RPMI7951 (cell line): ENCODE results near the gene PES1. TPM values are rescaled to one million over a fixed set of nuclear protein-coding genes. Genes with fewer than 3 reads are reported as not detected.
"Not testable (repeated sequence)": the region's sequence is repeated elsewhere in the genome, so short reads cannot be mapped to it uniquely, and the experiment has no call there.

Experiments
- DNase-seq: peaks from one replicate; pipeline ENCODE4 v3.0.0-alpha.2; 2012; ENCODE audit warnings: low read depth
- total RNA-seq: library from RNA; depleted of rRNA; stranded (reverse); fragments of >200 nt; shearing (Covaris generic); gene quantifications from 2 replicates; pipeline ENCODE4 v1.2.3, GENCODE V29; 2014

PES1 gene
- total RNA-seq, 1 experiment from 2014 or later, result 64.3 TPM

DNA sequence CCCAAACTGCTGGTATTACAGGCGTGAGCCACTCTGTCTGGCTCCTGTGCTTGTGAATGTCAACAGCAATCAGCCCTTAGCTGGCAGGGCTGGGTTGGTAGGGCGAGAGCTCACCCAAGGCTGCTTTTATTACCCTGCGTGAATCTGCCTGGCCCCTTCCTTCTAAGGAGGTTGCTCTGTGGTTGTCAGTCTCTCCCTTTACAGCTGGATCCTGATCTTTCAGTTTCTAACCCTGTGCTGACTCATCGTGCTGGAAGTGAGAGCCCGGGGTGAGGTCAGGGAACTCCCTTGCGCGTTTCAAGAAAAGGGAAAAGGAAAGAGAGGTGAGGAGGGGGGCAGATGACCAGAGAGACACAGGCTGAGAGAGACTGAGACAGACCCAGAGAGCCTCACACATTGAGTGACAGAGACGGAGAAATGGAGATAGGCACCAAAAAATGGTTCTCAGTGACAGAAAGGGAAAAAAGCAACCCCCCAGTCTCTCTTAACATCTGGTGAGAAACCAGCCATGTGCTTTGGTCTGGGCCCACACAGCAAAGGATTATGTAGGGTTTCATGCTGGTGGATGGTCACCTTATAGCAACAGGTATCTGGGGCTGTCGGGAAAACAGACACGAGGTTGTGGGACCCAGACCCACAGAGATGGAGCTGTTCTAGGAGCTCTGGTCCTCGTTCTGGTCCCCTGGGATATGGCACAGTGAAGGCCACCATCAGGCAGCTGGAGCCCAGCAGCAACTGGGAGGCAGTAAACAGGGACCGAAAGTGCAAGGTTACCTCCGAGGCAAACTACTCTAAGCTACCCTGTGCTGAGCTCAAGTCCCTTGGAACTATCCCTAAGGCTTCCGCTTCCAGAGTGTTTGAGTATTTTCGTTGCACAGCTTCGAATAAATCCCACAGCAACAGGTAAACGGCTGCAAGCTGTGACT is 17.8 kb upstream of the PES1 start:
- DNase-seq, result peak; percentile 88

DNA sequence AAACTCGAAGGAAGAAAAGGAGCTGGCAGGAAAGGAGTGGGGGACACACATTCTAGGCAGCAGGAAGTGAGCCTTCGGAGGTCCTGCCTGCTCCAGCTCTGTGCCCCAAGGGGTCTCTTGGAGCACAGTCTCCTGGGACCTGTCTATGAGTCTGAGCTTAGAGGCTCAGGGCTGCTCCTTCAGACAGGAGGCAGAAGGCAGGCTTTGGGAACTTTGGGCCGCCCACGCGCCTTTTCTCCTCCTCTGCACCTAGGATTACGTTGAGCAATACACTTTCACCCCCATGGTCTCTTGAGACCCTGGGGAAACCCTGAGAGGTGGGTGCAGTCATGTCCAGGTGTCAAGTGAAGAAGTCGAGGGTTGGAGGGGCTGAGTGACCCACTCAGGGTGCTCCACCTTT is 16.2 kb upstream of the PES1 start:
- DNase-seq, result no peak

DNA sequence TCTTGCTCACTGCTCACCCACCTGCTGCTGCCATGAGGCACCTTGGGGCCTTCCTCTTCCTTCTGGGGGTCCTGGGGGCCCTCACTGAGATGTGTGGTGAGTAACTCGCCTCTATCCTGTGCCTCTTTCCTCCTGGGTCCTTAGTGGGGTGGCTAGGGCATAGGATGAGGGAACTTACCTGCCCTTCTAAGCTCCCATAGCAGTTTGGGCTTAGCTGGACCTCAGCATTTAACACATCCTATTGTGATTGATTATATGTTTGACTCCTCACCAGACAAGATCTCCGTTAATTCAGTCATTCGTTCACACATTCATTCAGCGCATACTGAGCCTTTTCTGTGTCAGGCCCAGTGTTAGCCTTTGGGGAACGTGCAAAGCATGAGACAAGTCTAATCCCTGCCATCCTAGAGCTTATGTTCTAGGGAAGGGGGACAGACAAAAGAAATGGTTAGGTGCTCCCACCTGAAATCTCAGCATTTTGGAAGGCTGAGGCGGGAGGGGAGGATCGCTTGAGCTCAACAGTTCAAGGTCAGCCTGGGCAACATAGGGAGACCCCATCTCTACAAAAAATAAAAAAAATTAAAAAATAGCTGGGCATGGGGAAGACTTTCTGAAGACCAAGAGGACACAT is 15.7 kb upstream of the PES1 start:
- DNase-seq, result no peak

DNA sequence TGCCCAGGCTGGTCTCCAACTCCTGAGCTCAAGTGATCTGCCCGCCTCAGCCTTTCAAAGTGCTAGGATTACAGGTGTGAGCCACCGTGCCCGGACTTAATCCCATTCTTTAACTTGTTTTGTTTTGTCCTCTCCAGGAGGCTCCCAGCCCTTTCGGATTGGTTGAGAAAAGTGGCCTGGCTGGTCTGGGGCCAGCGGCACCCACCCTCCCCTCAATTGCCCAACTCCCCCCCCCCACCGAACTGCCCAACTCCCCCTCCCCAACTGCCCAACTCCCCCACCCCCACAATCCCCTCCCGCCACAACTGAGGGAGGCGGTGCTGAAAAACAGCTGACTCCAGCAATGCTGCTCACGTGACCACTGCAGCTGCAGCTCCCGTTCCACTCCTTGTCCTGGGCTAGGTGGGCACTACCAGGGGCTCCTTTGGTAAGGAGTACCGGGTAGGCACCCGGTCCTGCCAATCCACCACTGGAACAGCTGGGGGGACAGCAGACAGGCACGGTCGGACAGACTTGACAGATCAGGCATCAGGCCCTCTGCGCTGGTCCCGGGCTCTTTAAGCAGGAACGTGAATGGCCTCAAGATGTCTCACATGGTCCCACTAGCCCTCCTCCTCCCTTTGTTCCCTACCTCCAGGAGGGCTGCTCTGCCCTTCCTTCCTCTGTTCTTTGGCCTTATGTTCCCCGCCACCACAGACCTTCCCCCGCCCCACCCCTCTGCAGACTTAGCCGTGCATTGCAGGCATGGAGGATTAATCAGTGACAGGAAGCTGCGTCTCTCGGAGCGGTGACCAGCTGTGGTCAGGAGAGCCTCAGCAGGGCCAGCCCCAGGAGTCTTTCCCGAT is 15.0 kb upstream of the PES1 start, which contains the start of gene TCN2:
Gene TCN2 (plus strand): TSS at position 720 of the 845 bp plus-strand sequence. CDS start 158 bp downstream, outside the sequence.
- peak; percentile 78 for DNase-seq

- peak; percentile 53 for DNase-seq
These were observed 13.9 kb upstream of the PES1 start for GRCh38 chr22:30605449-30606110.

GRCh38 chr22:30604723-30605122 is 13.0 kb upstream of the PES1 start:
- DNase-seq, result no peak

GRCh38 chr22:30603801-30604200 is 12.1 kb upstream of the PES1 start:
- no peak for DNase-seq

- DNase-seq, result peak; percentile 34
These were observed 10.3 kb upstream of the PES1 start for GRCh38 chr22:30602049-30602448.

- DNase-seq, result no peak
These were observed 9.8 kb upstream of the PES1 start for GRCh38 chr22:30601464-30601863.

DNA sequence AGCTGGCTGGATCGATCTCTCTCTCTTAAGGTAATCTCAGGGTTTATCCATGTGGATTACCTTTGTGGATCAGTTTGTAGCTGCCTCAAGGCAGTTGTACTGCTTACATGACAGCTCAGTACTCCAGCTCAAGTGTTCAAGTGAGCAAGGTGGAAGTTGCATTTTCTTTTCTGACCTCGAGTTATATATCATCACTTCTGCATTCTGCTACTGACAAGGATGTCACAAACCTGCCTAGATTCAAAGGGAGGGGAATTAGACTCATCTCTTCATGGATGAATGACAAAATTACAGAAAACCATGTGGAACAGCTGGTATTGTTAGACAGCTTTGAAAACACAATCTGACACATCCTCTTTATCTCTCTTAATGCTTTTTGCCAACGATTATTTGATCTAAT is 9.2 kb upstream of the PES1 start:
- DNase-seq, result no peak

DNA sequence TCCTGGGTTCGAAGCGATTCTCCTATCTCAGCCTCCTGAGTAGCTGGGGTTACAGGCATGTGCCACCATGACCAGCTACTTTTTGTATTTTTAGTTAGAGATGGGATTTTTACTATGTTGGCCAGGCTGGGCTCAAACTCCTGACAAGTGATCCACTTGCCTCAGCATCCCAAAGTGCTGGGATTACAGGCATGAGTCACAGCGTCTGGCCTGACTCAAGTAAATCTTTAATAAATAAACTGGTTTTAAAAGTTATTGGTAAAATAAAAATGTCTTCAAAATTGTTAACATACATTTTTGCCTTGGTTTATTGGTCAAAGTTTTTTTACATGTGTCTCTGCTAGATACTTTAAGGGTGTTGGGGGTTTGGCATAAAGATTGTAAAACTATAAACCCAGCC is 7.3 kb upstream of the PES1 start:
- DNase-seq, result no peak

- DNase-seq, result no peak
These were observed 5.2 kb upstream of the PES1 start for GRCh38 chr22:30596886-30597285.

GRCh38 chr22:30596199-30596598 is 4.5 kb upstream of the PES1 start:
- DNase-seq, result no peak

DNA sequence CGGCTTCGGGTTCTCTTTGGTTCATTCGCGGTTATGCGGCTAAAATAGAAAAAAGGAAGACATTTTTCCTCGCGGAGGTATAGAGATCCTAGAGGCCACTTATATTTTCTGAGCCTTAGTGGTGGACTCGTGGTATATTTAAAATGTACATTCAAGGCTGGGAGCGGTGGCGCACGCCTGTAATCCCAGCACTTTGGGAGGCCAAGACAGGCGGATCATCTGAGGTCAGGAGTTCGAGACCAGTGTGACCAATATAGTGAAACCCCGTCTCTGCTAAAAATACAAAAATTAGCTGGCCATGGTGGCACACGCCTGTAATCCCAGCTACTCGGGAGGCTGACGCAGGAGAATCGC is 627 bp upstream of the PES1 start:
- DNase-seq, result not testable (repeated sequence)

DNA sequence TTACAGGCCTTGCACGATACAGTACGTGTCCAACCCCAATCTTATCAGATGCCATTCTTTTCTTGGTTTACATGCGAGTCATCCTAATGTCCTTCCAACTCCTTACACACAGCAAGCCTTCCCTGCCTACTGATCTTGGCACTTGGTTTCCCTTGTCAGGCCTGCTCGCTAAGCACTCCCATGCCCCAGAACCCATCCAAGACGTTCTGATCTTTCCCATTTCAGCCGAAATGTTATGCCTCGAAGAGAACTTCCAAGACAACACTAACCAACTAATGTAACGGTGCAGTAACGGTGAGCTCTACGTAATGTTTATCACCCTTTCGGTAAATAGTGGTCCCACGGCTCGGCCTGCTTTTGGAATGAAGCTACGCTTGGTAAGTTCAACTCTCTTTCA is 521 bp downstream of the PES1 start:
- DNase-seq, result peak; percentile 14

GRCh38 chr22:30586414-30586813 is 5.3 kb downstream of the PES1 start:
- no peak for DNase-seq

DNA sequence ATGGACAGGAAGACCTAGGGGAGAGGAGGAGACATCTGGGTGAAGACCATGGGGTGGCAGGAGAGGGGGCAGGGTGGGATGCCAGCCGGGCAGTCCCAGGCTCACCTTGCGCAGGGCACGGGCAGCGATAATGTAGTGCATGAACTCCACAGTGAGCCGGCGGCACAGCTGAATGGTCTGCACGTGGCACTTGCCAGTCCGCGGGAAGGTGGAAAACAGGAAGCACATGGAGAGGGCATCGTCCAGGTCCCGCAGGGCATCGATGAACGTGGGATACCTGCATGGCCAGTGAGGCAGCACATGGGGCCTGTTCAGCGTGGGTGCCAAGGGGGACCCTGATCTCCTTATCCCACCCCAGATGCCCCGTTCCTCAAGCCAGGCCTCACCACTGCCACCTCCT is 7.3 kb downstream of the PES1 start:
- no peak for DNase-seq

DNA sequence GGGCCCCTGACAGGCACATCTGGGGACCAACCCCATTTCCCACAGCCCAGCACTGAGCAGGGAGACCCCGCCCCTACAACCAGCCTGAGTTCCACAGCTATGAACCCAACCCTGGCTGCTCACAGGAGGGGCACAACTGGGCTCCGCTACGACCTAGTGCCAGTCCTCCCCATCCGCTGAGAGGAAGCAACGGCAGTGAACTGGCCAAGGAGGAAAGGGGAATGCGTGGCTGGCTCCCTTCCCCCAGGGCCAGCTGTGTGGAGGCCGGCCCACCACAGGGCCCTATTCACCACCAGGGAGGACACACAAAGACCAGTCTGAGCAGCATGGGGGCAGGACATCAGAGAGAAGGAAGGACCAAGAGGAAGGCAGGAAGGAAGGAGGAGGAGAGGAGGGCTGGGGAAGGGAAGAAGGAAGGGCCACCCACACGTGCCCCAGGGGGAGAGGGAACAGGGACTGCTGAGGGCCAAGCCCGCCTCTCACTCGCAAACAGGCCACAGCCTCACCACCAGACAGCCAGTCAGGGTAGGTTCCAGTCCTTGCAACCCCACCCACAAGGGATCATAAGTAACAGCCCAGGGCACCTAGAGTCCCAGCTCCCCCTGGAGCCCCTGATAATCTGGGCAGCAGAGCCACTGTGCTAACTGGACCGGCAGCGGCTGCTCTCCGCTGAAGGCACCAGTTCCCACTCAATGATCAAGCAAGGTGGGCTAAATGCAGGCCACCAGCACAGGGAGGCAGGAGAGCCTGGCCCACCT is 8.7 kb downstream of the PES1 start:
- no peak for DNase-seq

- DNase-seq, result no peak
These were observed 9.7 kb downstream of the PES1 start for GRCh38 chr22:30582051-30582450.

GRCh38 chr22:30580896-30581295 is 10.8 kb downstream of the PES1 start:
- no peak for DNase-seq

GRCh38 chr22:30578481-30578880 is 13.2 kb downstream of the PES1 start:
- no peak for DNase-seq
